Mesenchymal stem cell (in vitro differentiated cells and primary cell): ENCODE measurements around the gene ABCA4.
A peak's percentile ranks its signal among the peaks of the same experiment; 100 is the strongest.

ENCODE experiments used
- DNase-seq: peaks from one replicate; pipeline ENCODE4 v3.0.0-alpha.2; 2013
- H2AFZ ChIP-seq: one replicate; pipeline ENCODE4 v1.6.1; 2013; ENCODE audit warnings: low read depth, mild to moderate bottlenecking, control low read depth, inconsistent platforms, low read length, moderate library complexity
- H2AK5ac ChIP-seq: 2 replicates; pipeline ENCODE4 v1.6.1; 2013; ENCODE audit warnings: low read length, moderate library complexity, mild to moderate bottlenecking, inconsistent platforms; ENCODE audit not compliant: severe bottlenecking
- H2BK120ac ChIP-seq: one replicate; pipeline ENCODE4 v1.6.1; 2013; ENCODE audit warnings: low read depth, mild to moderate bottlenecking, inconsistent platforms, low read length, moderate library complexity
- H2BK12ac ChIP-seq, 2 experiments: one replicate each; pipeline ENCODE4 v1.6.1; 2013; ENCODE audit warnings: inconsistent platforms in 2 of 2, low read length in 2 of 2, mild to moderate bottlenecking in 2 of 2, moderate library complexity in 2 of 2, control low read depth in 1 of 2
- H2BK15ac ChIP-seq: one replicate; pipeline ENCODE4 v1.6.1; 2013; ENCODE audit warnings: mild to moderate bottlenecking, low read depth, inconsistent platforms; ENCODE audit not compliant: poor library complexity, severe bottlenecking
- H2BK5ac ChIP-seq: 2 replicates; pipeline ENCODE4 v1.6.1; 2013; ENCODE audit warnings: low read depth, mild to moderate bottlenecking, low read length, control low read depth, inconsistent platforms; ENCODE audit not compliant: poor library complexity, severe bottlenecking
- H3K14ac ChIP-seq, 2 experiments: one replicate each; pipeline ENCODE4 v1.6.1; 2013; ENCODE audit warnings: inconsistent platforms in 2 of 2, low read length in 2 of 2, control low read depth in 1 of 2, mild to moderate bottlenecking in 1 of 2, moderate library complexity in 1 of 2
- H3K18ac ChIP-seq, 2 experiments: one replicate each; pipeline ENCODE4 v1.6.1; 2013; ENCODE audit warnings: inconsistent platforms in 2 of 2, low read length in 2 of 2, control low read depth in 1 of 2, low read depth in 1 of 2, mild to moderate bottlenecking in 1 of 2
- H3K23ac ChIP-seq, 2 experiments: one replicate each; pipeline ENCODE4 v1.6.1; 2013; ENCODE audit warnings: inconsistent platforms in 2 of 2, low read length in 2 of 2, mild to moderate bottlenecking in 2 of 2, moderate library complexity in 2 of 2, control low read depth in 1 of 2
- H3K27ac ChIP-seq: 2 replicates; pipeline ENCODE4 v1.5.1; 2013; ENCODE audit warnings: mild to moderate bottlenecking, moderate library complexity, low read length, control low read depth, inconsistent platforms; ENCODE audit not compliant: poor library complexity, severe bottlenecking
- H3K27me3 ChIP-seq, 2 experiments: 2 replicates each; pipeline versions ENCODE4 v1.6.1 to v1.7.0; 2013; ENCODE audit warnings: low read length in 2 of 2, mild to moderate bottlenecking in 2 of 2, moderate library complexity in 2 of 2, control low read depth in 1 of 2, inconsistent platforms in 1 of 2; ENCODE audit not compliant: control insufficient read depth in 1 of 2, insufficient read depth in 1 of 2
- H3K36me3 ChIP-seq, 2 experiments: 2 replicates each; pipeline versions ENCODE4 v1.6.1 to v1.7.0; 2013; ENCODE audit warnings: low read length in 2 of 2, control low read depth in 1 of 2, inconsistent platforms in 1 of 2, low read depth in 1 of 2, mild to moderate bottlenecking in 1 of 2; ENCODE audit not compliant: insufficient read depth in 2 of 2, control insufficient read depth in 1 of 2
- H3K4ac ChIP-seq, 2 experiments: one replicate each; pipeline ENCODE4 v1.6.1; 2013; ENCODE audit warnings: inconsistent platforms in 2 of 2, low read length in 2 of 2, mild to moderate bottlenecking in 2 of 2, moderate library complexity in 2 of 2, control low read depth in 1 of 2, low read depth in 1 of 2
- H3K4me1 ChIP-seq: 2 replicates; pipeline ENCODE4 v1.6.1; 2013; ENCODE audit warnings: low read depth, low read length, control low read depth; ENCODE audit not compliant: control insufficient read depth, insufficient read depth
- H3K4me2 ChIP-seq: 2 replicates; pipeline ENCODE4 v1.6.1; 2013; ENCODE audit warnings: low read length, mild to moderate bottlenecking, inconsistent platforms; ENCODE audit not compliant: poor library complexity, severe bottlenecking
- H3K4me3 ChIP-seq, 2 experiments: 2 replicates each; pipeline versions ENCODE4 v1.5.1 to v1.7.0; 2013; ENCODE audit warnings: low read length in 2 of 2, mild to moderate bottlenecking in 2 of 2, control low read depth in 1 of 2, low read depth in 1 of 2; ENCODE audit not compliant: insufficient read depth in 1 of 2
- H3K79me1 ChIP-seq: replicated peaks from 2 replicates; pipeline ENCODE4 v1.6.1; 2013; ENCODE audit warnings: mild to moderate bottlenecking, control low read depth, low read length, inconsistent platforms; ENCODE audit not compliant: poor library complexity, severe bottlenecking
- H3K9ac ChIP-seq: 2 replicates; pipeline ENCODE4 v1.7.0; 2013; ENCODE audit warnings: mild to moderate bottlenecking, low read length, moderate library complexity
- H3K9me3 ChIP-seq: 2 replicates; pipeline ENCODE4 v1.7.0; 2013; ENCODE audit warnings: mild to moderate bottlenecking, low read length; ENCODE audit not compliant: control insufficient read depth
- H4K8ac ChIP-seq: one replicate; pipeline ENCODE4 v1.6.1; 2013; ENCODE audit warnings: inconsistent platforms, mild to moderate bottlenecking, low read length, moderate library complexity
- H4K91ac ChIP-seq: one replicate; pipeline ENCODE4 v1.6.1; 2013; ENCODE audit warnings: mild to moderate bottlenecking, low read length, inconsistent platforms
- WGBS: methylation state at CpG from one replicate; pipeline ENCODE4 v1.1.7; 2013; ENCODE audit warnings: mixed read lengths; 5-methylcytosine and 5-hydroxymethylcytosine counted together

The ABCA4 gene

DNA sequence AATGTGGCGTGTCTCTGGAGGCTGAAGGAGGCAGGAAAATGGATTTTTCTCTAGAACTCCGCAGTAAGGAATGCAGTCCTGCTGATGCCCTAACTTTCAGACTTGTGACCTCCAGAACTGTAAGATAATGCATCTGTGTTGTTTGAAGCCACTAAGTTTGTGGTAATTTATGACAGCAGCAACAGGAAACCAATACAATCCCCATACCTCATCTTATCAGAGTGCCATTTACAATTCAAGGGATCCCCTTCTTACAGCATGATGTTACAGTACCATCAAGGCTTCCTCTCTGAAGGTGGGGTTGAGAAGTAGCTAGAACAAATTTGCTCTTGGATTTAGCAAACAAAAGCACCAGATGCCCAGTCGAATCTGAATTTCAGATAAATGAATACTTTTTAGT lies 21.6 kb downstream of the ABCA4 start:
- Histone ChIP-seq H2AK5ac (no peak overlapping the region), H3K9ac (no peak overlapping the region), H4K91ac (no peak overlapping the region), H3K23ac (no peak overlapping the region), H3K9me3 (no peaks in the 10 kb centered on the region), H2BK15ac (no peak overlapping the region), H3K36me3 (peaks cover 0 to 3% of the 10 kb centered on the region in 2 experiments), H3K27me3 (peaks cover 0 to 15% of the 10 kb centered on the region in 2 experiments), H3K4me1 (peaks cover 29% of the 10 kb centered on the region), H3K4me3 (no peak overlapping the region), H3K4ac (no peak overlapping the region), H3K4me2 (no peak overlapping the region), H3K14ac (no peak overlapping the region), H2AFZ (no peak overlapping the region), H3K18ac (no peak overlapping the region), H2BK5ac (no peak overlapping the region), H3K79me1 (no peaks in the 10 kb centered on the region), H3K27ac (no peak overlapping the region), H2BK120ac (no peak overlapping the region), H2BK12ac (no peak overlapping the region), H4K8ac (no peak overlapping the region)
- WGBS: 45% methylated on average over 2 of the region's 3 CpGs
- no peak for DNase-seq

DNA sequence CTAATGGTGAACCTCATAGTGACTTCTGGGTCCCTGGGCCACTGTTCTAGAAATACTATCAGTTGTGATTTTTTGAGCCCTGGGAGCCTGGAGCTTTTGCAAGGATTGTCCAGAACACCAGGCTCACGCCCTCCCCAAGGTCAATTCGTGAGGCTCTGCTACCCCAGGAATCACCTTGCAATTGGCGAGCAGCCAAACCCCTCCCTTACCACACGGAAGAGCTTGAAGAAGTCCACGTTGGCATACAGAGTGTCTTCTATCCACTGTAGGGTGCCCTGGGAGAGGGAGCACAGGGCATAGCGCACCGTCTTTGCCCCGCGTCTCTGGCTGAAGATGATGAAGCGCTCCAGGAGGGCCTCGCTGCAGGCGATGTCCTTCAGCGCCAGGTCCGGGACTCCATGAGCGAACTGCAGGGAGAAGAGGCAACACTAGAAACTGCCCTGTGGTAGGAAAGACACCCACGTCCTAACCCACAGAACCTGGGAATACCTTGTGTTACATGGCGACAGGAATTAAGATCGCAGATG lies 22.3 kb downstream of the ABCA4 start:
- H2BK5ac ChIP-seq: no peak overlapping the region
- peaks cover 0 to 15% of the 10 kb centered on the region in 2 experiments for H3K27me3 ChIP-seq
- peaks cover 0 to 3% of the 10 kb centered on the region in 2 experiments for H3K36me3 ChIP-seq
- H3K23ac ChIP-seq: no peak overlapping the region
- H2BK120ac ChIP-seq: no peak overlapping the region
- no peak overlapping the region for H2AFZ ChIP-seq
- no peaks in the 10 kb centered on the region for H3K79me1 ChIP-seq
- no peak overlapping the region for H3K14ac ChIP-seq
- WGBS: 96% methylated on average over 18 of the region's 18 CpGs
- no peak overlapping the region for H2BK15ac ChIP-seq
- no peak overlapping the region for H4K8ac ChIP-seq
- no peak overlapping the region for H3K9ac ChIP-seq
- no peak overlapping the region for H4K91ac ChIP-seq
- H3K4me1 ChIP-seq: peaks cover 31% of the 10 kb centered on the region
- H3K4me2 ChIP-seq: no peak overlapping the region
- no peak overlapping the region for H3K18ac ChIP-seq
- DNase-seq: no peak
- H2BK12ac ChIP-seq: no peak overlapping the region
- H3K4ac ChIP-seq: no peak overlapping the region
- peak overlapping the region; percentile 55 for H2AK5ac ChIP-seq
- no peak overlapping the region for H3K27ac ChIP-seq
- no peak overlapping the region for H3K4me3 ChIP-seq
- H3K9me3 ChIP-seq: no peaks in the 10 kb centered on the region

DNA sequence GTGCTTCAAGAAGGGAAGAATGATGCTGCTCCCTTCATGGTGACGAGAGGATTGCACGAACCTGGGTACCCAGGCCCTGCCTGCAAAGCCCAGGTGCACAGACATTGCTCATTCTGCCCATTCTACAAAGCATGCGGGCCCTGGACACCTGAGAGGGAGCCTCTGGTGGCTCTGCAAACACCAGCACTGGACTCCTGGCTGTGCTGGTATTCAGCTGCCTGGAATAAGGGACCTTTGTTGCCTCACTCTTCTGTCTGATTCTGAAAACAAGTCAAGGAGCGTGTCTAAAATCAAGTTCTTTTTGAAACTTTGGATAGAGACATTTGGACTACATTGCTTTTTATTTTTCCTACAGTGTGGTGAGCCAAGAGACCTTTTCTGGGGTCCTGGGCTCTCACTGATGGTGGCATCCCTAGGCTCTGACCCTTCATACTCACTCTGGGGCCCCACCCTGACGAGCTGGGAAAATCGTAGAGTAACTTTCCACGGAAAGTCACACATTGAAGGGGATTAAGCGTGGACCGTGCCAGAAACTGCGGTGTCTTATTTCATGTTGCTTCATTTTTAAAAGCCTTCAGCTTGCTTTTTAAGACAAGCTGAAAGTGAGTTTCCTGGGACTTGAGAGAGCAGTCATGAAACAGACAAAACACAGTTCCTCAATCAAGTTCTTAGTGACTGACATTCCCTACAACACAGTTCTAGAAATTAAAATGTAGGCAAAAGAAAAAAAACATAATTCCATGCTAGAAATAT lies 24.0 kb downstream of the ABCA4 start:
- Histone ChIP-seq H3K23ac (no peak overlapping the region), H4K8ac (no peak overlapping the region), H2AK5ac (peak overlapping the region; percentile 97), H2BK120ac (no peak overlapping the region), H3K4me2 (no peak overlapping the region), H2BK5ac (no peak overlapping the region), H3K14ac (no peak overlapping the region), H3K4me1 (peaks cover 42% of the 10 kb centered on the region), H3K4ac (no peak overlapping the region), H4K91ac (peak overlapping the region; percentile 15), H3K4me3 (peak overlapping the region in 1 of 2 experiments; percentile 63), H3K9ac (peak overlapping the region; percentile 43), H3K27ac (peak overlapping the region; percentile 99), H2BK15ac (no peak overlapping the region), H2BK12ac (peak overlapping the region; percentile 51 to 63), H3K36me3 (no peaks in the 10 kb centered on the region), H3K27me3 (peaks cover 0 to 10% of the 10 kb centered on the region in 2 experiments), H3K18ac (no peak overlapping the region), H3K9me3 (no peaks in the 10 kb centered on the region), H2AFZ (no peak overlapping the region), H3K79me1 (no peaks in the 10 kb centered on the region)
- peak; percentile 41 for DNase-seq
- WGBS: 79% methylated on average over 10 of the region's 10 CpGs

DNA sequence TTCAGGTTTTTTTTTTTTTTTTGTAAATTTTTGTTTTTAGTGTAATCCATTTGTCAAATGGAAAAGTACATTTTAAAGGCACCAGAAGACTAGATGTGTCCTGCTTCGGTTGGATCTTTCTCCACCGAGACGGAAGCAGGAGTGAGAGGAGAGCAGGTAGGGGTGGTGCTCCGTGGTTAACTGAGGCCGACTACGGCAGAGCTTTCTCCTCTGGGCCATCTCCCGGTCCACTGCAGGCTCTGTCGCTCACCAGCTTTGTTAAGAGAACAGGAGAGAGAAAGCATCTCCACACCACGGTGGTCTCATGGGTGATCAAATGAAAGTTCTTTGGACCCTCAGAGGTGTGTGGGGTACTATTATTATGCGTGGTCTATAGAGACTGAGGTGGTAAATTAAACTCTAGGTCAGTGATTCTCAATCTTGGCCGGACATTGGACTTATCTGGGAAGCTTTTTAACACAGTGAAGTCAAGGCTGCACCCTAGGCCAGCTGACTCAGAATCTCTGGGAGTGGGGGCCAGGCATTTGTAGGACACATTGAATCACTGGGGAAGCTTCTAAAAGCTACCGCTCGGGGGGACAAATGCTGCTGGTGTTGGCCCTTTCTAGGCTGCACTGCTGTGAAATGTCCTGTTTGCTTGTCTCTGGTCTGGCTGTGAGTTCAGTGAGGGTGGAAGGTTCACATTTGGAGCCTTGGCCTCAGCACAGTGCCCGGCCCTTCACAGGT lies 25.0 kb downstream of the ABCA4 start:
- H3K4me3 ChIP-seq: peak overlapping the region in 1 of 2 experiments; percentile 63
- H3K4me2 ChIP-seq: no peak overlapping the region
- H3K23ac ChIP-seq: no peak overlapping the region
- no peak overlapping the region for H2BK120ac ChIP-seq
- peaks cover 0 to 5% of the 10 kb centered on the region in 2 experiments for H3K27me3 ChIP-seq
- peak overlapping the region; percentile 80 for H2BK5ac ChIP-seq
- H3K27ac ChIP-seq: peak overlapping the region; percentile 99
- H3K18ac ChIP-seq: no peak overlapping the region
- no peaks in the 10 kb centered on the region for H3K9me3 ChIP-seq
- 92% methylated on average over 14 of the region's 14 CpGs for WGBS
- no peak overlapping the region for H4K91ac ChIP-seq
- no peak overlapping the region for H2AFZ ChIP-seq
- H3K14ac ChIP-seq: peak overlapping the region in 1 of 2 experiments; percentile 8
- H4K8ac ChIP-seq: no peak overlapping the region
- H3K9ac ChIP-seq: peak overlapping the region; percentile 61
- no peak for DNase-seq
- no peaks in the 10 kb centered on the region for H3K79me1 ChIP-seq
- H3K4ac ChIP-seq: no peak overlapping the region
- H3K36me3 ChIP-seq: no peaks in the 10 kb centered on the region
- no peak overlapping the region for H2BK12ac ChIP-seq
- H2BK15ac ChIP-seq: no peak overlapping the region
- H3K4me1 ChIP-seq: peaks cover 42% of the 10 kb centered on the region
- H2AK5ac ChIP-seq: peak overlapping the region; percentile 97
